ENCODE results near the gene RPL32.
"Not testable (repeated sequence)": the region's sequence is repeated elsewhere in the genome, so short reads cannot be mapped to it uniquely, and the experiment has no call there.

Gene RPL32

GRCh38 chr3:12866836-12867235 lies 25.5 kb upstream of the RPL32 start:
- DNase-seq = no peak

GRCh38 chr3:12865271-12865670 lies 23.9 kb upstream of the RPL32 start:
- DNase-seq = no peak

GRCh38 chr3:12862387-12862786 lies 21.0 kb upstream of the RPL32 start:
- DNase-seq = no peak

- DNase-seq = no peak
Measured at GRCh38 chr3:12861611-12862010, 20.2 kb upstream of the RPL32 start.

- DNase-seq = no peak
Measured at GRCh38 chr3:12859840-12860239, 18.5 kb upstream of the RPL32 start.

GRCh38 chr3:12856626-12857025 lies 15.3 kb upstream of the RPL32 start:
- DNase-seq = no peak

- no peak for DNase-seq
Measured at GRCh38 chr3:12854565-12854964, 13.2 kb upstream of the RPL32 start.

- not testable (repeated sequence) for DNase-seq
Measured at GRCh38 chr3:12853847-12854246, 12.5 kb upstream of the RPL32 start.

- DNase-seq = no peak
Measured at GRCh38 chr3:12852201-12852600, 10.8 kb upstream of the RPL32 start.

GRCh38 chr3:12845811-12846210 lies 4.4 kb upstream of the RPL32 start:
- no peak for DNase-seq

GRCh38 chr3:12842469-12842868 lies 1.1 kb upstream of the RPL32 start:
- no peak for DNase-seq

GRCh38 chr3:12841970-12842328 lies 584 bp upstream of the RPL32 start:
- no peak for DNase-seq

GRCh38 chr3:12840591-12841148 lies 695 bp downstream of the RPL32 start:
- no peak for DNase-seq

- not testable (repeated sequence) for DNase-seq
Measured at GRCh38 chr3:12840148-12840547, 1.2 kb downstream of the RPL32 start.

- DNase-seq = no peak
Measured at GRCh38 chr3:12839156-12839946, 2.0 kb downstream of the RPL32 start.

GRCh38 chr3:12838179-12838965 lies 3.0 kb downstream of the RPL32 start:
- no peak for DNase-seq

- no peak for DNase-seq
Measured at GRCh38 chr3:12837295-12837986, 3.9 kb downstream of the RPL32 start.

GRCh38 chr3:12835052-12835665 lies 6.2 kb downstream of the RPL32 start:
- no peak for DNase-seq

GRCh38 chr3:12833222-12834161 lies 7.9 kb downstream of the RPL32 start:
- no peak for DNase-seq

GRCh38 chr3:12832350-12833221 lies 8.8 kb downstream of the RPL32 start:
- DNase-seq = no peak
